WTC11 (cell line): Measurements from ENCODE around the gene RAB4A. TPM values are rescaled to one million over a fixed set of nuclear protein-coding genes. Genes with fewer than 3 reads are reported as not detected.

Experiments used
- ATAC-seq: fragments of 200-7000 bp; cut with Tn5 transposase; 2 replicates; pipeline ENCODE4 v1.10.0; 2021; ENCODE audit warnings: mild to moderate bottlenecking, moderate library complexity
- CTCF ChIA-PET: fragments of 300-600 bp; sonication (Branson Sonifier 250); formaldehyde crosslinking; loops from one replicate; lab custom pipeline; 2021; ENCODE audit warnings: antibody characterized with exemption; lab: Charles Lee
- POLR2A ChIA-PET: fragments of 350-600 bp; sonication (Branson Sonifier 250); formaldehyde crosslinking; loops from one replicate; lab custom pipeline; 2021; ENCODE audit warnings: antibody characterized with exemption; lab: Charles Lee
- DNase-seq: peaks from one replicate; pipeline ENCODE4 v3.0.0; 2021; ENCODE audit warnings: low spot score
- H3K27ac Mint-ChIP-seq: 2 replicates; pipeline ENCODE4 v1.8.0; 2021; ENCODE audit warnings: mixed read lengths
- H3K27me3 Mint-ChIP-seq: 2 replicates; pipeline ENCODE4 v1.8.0; 2021; ENCODE audit warnings: low read depth, mild to moderate bottlenecking, moderate library complexity, mixed read lengths
- H3K36me3 Mint-ChIP-seq: 2 replicates; pipeline ENCODE4 v1.8.0; 2021; ENCODE audit warnings: mixed read lengths
- H3K4me1 Mint-ChIP-seq: 2 replicates; pipeline ENCODE4 v1.8.0; 2022; ENCODE audit warnings: mixed read lengths
- H3K4me3 Mint-ChIP-seq: 2 replicates; pipeline ENCODE4 v1.8.0; 2021; ENCODE audit warnings: mild to moderate bottlenecking, moderate library complexity, mixed read lengths
- H3K9me3 Mint-ChIP-seq: 2 replicates; pipeline ENCODE4 v1.8.0; 2021; ENCODE audit warnings: mixed read lengths
- ATF1 ChIP-seq: sonication (generic); formaldehyde crosslinking; IDR thresholded peaks from 2 replicates; pipeline ENCODE4 v1.8.1; 2023; ENCODE audit warnings: mild to moderate bottlenecking, moderate library complexity, missing genetic modification reagents
- CREB1 ChIP-seq: sonication (generic); formaldehyde crosslinking; IDR thresholded peaks from 2 replicates; pipeline ENCODE4 v1.8.0; 2023; ENCODE audit warnings: mild to moderate bottlenecking, missing genetic modification reagents
- FOXP1 ChIP-seq: sonication (generic); formaldehyde crosslinking; IDR thresholded peaks from 2 replicates; pipeline ENCODE4 v1.8.0; 2022; ENCODE audit warnings: missing genetic modification reagents, mild to moderate bottlenecking, moderate library complexity, borderline replicate concordance
- GRHL2 ChIP-seq: fragments of 250-450 bp; sonication (Bioruptor Pico); IDR thresholded peaks from 2 replicates; pipeline ENCODE4 v1.8.0; 2022; ENCODE audit warnings: mild to moderate bottlenecking, moderate library complexity; ENCODE audit not compliant: insufficient replicate concordance, severe bottlenecking
- HMGXB4 ChIP-seq: sonication (generic); formaldehyde crosslinking; IDR thresholded peaks from 2 replicates; pipeline ENCODE4 v1.8.1; 2023; ENCODE audit warnings: mild to moderate bottlenecking, moderate library complexity, missing genetic modification reagents
- JAZF1 ChIP-seq: fragments of 250-450 bp; sonication (Bioruptor Pico); IDR thresholded peaks from 2 replicates; pipeline ENCODE4 v1.9.0; 2021; ENCODE audit warnings: moderate library complexity, mild to moderate bottlenecking, inconsistent platforms
- MLX ChIP-seq: sonication (generic); formaldehyde crosslinking; IDR thresholded peaks from 2 replicates; pipeline ENCODE4 v1.8.1; 2023; ENCODE audit warnings: mild to moderate bottlenecking, missing genetic modification reagents, moderate library complexity
- NFATC4 ChIP-seq: fragments of 250-450 bp; sonication (Bioruptor Pico); IDR thresholded peaks from 2 replicates; pipeline ENCODE4 v1.9.0; 2021; ENCODE audit warnings: mild to moderate bottlenecking
- OVOL2 ChIP-seq: fragments of 250-450 bp; sonication (Bioruptor Pico); IDR thresholded peaks from 2 replicates; pipeline ENCODE4 v1.9.0; 2021; ENCODE audit warnings: mild to moderate bottlenecking, borderline replicate concordance
- SMAD4 ChIP-seq: sonication (generic); formaldehyde crosslinking; IDR thresholded peaks from 2 replicates; pipeline ENCODE4 v1.8.0; 2022; ENCODE audit warnings: mild to moderate bottlenecking, missing genetic modification reagents
- TCF7 ChIP-seq: sonication (generic); formaldehyde crosslinking; IDR thresholded peaks from 2 replicates; pipeline ENCODE4 v1.8.0; 2022; ENCODE audit warnings: mild to moderate bottlenecking, low read depth, missing genetic modification reagents, moderate library complexity
- ZNF263 ChIP-seq: sonication (generic); formaldehyde crosslinking; IDR thresholded peaks from 2 replicates; pipeline ENCODE4 v1.8.1; 2022; ENCODE audit warnings: low read depth, mild to moderate bottlenecking, moderate library complexity, missing genetic modification reagents
- ZNF281 ChIP-seq: sonication (generic); formaldehyde crosslinking; IDR thresholded peaks from 2 replicates; pipeline ENCODE4 v1.8.0; 2023; ENCODE audit warnings: mild to moderate bottlenecking, missing genetic modification reagents
- ZNF396 ChIP-seq: fragments of 250-450 bp; sonication (Bioruptor Pico); IDR thresholded peaks from 2 replicates; pipeline ENCODE4 v1.8.0; 2021; ENCODE audit warnings: mild to moderate bottlenecking, moderate library complexity, borderline replicate concordance
- ZNF416 ChIP-seq: fragments of 250-450 bp; sonication (Bioruptor Pico); IDR thresholded peaks from 2 replicates; pipeline ENCODE4 v1.9.0; 2021; ENCODE audit warnings: mild to moderate bottlenecking, inconsistent platforms
- ZSCAN18 ChIP-seq: fragments of 250-450 bp; sonication (Bioruptor Pico); IDR thresholded peaks from 2 replicates; pipeline ENCODE4 v2.1.2; 2022; ENCODE audit warnings: mild to moderate bottlenecking, moderate library complexity
- total RNA-seq: library from RNA; stranded (reverse); gene quantifications from 3 replicates; pipeline ENCODE4 v1.2.3, GENCODE V29; 2021
- TF ChIP-seq, protein P1 (sequence below): sonication (generic); formaldehyde crosslinking; IDR thresholded peaks from 2 replicates; pipeline ENCODE4 v1.8.1; 2023; ENCODE audit warnings: mild to moderate bottlenecking, missing genetic modification reagents, borderline replicate concordance
- TF ChIP-seq, protein P2 (sequence below): sonication (generic); formaldehyde crosslinking; IDR thresholded peaks from 2 replicates; pipeline ENCODE4 v1.8.0; 2022; ENCODE audit warnings: mild to moderate bottlenecking, missing genetic modification reagents
- TF ChIP-seq, protein P3 (sequence below): sonication (generic); formaldehyde crosslinking; conservative IDR thresholded peaks from 2 replicates; pipeline ENCODE4 v1.8.1; 2023; ENCODE audit warnings: mild to moderate bottlenecking, low read depth, missing genetic modification reagents, moderate library complexity

RAB4A gene
- total RNA-seq, 1 experiment from 2014 or later = 67.9 TPM

- TF ChIP-seq ZSCAN18 (no peak), MLX (no peak), ZNF396 (CRISPR knock-in tag) (no peak), HMGXB4 (CRISPR knock-in tag) (no peak), ATF1 (CRISPR knock-in tag) (no peak), ZNF416 (CRISPR knock-in tag) (no peak)
- TF ChIP-seq, protein P1, sequence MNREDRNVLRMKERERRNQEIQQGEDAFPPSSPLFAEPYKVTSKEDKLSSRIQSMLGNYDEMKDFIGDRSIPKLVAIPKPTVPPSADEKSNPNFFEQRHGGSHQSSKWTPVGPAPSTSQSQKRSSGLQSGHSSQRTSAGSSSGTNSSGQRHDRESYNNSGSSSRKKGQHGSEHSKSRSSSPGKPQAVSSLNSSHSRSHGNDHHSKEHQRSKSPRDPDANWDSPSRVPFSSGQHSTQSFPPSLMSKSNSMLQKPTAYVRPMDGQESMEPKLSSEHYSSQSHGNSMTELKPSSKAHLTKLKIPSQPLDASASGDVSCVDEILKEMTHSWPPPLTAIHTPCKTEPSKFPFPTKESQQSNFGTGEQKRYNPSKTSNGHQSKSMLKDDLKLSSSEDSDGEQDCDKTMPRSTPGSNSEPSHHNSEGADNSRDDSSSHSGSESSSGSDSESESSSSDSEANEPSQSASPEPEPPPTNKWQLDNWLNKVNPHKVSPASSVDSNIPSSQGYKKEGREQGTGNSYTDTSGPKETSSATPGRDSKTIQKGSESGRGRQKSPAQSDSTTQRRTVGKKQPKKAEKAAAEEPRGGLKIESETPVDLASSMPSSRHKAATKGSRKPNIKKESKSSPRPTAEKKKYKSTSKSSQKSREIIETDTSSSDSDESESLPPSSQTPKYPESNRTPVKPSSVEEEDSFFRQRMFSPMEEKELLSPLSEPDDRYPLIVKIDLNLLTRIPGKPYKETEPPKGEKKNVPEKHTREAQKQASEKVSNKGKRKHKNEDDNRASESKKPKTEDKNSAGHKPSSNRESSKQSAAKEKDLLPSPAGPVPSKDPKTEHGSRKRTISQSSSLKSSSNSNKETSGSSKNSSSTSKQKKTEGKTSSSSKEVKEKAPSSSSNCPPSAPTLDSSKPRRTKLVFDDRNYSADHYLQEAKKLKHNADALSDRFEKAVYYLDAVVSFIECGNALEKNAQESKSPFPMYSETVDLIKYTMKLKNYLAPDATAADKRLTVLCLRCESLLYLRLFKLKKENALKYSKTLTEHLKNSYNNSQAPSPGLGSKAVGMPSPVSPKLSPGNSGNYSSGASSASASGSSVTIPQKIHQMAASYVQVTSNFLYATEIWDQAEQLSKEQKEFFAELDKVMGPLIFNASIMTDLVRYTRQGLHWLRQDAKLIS (CRISPR knock-in tag) = no peak
- TF ChIP-seq, protein P2, sequence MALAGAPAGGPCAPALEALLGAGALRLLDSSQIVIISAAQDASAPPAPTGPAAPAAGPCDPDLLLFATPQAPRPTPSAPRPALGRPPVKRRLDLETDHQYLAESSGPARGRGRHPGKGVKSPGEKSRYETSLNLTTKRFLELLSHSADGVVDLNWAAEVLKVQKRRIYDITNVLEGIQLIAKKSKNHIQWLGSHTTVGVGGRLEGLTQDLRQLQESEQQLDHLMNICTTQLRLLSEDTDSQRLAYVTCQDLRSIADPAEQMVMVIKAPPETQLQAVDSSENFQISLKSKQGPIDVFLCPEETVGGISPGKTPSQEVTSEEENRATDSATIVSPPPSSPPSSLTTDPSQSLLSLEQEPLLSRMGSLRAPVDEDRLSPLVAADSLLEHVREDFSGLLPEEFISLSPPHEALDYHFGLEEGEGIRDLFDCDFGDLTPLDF (CRISPR knock-in tag) = no peak
- no peak overlapping the region for H3K4me3 Mint-ChIP-seq
- CTCF ChIA-PET = no interaction called here
- POLR2A ChIA-PET = no interaction called here
- H3K27me3 Mint-ChIP-seq = peaks cover 27% of the 10 kb centered on the region
- no peak for ATAC-seq
- H3K27ac Mint-ChIP-seq = no peak overlapping the region
- peaks cover 34% of the 10 kb centered on the region for H3K4me1 Mint-ChIP-seq
- DNase-seq = no peak
- H3K36me3 Mint-ChIP-seq = peaks cover 9% of the 10 kb centered on the region; the same call in 1 of the 2 replicates
- H3K9me3 Mint-ChIP-seq = peaks cover 6% of the 10 kb centered on the region; the same call in 1 of the 2 replicates
Measured at GRCh38 chr1:229339086-229339485, 68.2 kb downstream of the RAB4A start.

DNA sequence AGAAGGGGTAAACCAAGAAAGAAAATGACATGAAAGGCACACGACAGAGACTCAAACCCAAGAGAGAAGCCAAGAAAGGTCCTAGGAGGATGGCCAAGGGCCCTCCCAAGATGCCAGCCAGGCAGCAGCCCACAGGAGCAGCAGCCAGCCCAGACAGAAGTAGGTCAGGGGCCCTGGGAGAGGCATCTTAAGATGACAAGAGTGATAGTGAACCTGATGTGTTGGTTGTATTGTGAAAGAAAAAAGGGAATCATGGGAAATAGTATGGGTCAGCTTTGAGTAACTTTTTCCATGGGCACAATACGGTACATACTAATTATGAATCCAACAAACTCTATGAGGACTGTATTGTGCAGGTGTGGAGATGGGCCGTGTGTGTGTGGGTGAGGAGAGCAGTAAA is 68.6 kb downstream of the RAB4A start:
- no peak overlapping the region for H3K27ac Mint-ChIP-seq
- peaks cover 3% of the 10 kb centered on the region for H3K9me3 Mint-ChIP-seq
- ATAC-seq (no peak), DNase-seq (no peak)
- ChIA-PET POLR2A (no interaction called here), CTCF (no interaction called here)
- H3K27me3 Mint-ChIP-seq = peaks cover 31% of the 10 kb centered on the region
- peak overlapping the region; percentile 1; the same call in 1 of the 2 replicates for H3K4me3 Mint-ChIP-seq
- peaks cover 34% of the 10 kb centered on the region for H3K4me1 Mint-ChIP-seq
- H3K36me3 Mint-ChIP-seq = peaks cover 6% of the 10 kb centered on the region; the same call in 1 of the 2 replicates
- no peak for TF ChIP-seq CREB1 (CRISPR knock-in tag)
- TF ChIP-seq ZNF263 = no peak
- TF ChIP-seq JAZF1 (CRISPR knock-in tag) = no peak
- TF ChIP-seq GRHL2 (CRISPR knock-in tag) = no peak
- TF ChIP-seq FOXP1 (CRISPR knock-in tag) = no peak
- TF ChIP-seq TCF7 (CRISPR knock-in tag) = no peak
- no peak for TF ChIP-seq ZNF416 (CRISPR knock-in tag)
- TF ChIP-seq, protein P3, sequence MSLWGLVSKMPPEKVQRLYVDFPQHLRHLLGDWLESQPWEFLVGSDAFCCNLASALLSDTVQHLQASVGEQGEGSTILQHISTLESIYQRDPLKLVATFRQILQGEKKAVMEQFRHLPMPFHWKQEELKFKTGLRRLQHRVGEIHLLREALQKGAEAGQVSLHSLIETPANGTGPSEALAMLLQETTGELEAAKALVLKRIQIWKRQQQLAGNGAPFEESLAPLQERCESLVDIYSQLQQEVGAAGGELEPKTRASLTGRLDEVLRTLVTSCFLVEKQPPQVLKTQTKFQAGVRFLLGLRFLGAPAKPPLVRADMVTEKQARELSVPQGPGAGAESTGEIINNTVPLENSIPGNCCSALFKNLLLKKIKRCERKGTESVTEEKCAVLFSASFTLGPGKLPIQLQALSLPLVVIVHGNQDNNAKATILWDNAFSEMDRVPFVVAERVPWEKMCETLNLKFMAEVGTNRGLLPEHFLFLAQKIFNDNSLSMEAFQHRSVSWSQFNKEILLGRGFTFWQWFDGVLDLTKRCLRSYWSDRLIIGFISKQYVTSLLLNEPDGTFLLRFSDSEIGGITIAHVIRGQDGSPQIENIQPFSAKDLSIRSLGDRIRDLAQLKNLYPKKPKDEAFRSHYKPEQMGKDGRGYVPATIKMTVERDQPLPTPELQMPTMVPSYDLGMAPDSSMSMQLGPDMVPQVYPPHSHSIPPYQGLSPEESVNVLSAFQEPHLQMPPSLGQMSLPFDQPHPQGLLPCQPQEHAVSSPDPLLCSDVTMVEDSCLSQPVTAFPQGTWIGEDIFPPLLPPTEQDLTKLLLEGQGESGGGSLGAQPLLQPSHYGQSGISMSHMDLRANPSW = no peak
- no peak for TF ChIP-seq ZNF281 (CRISPR knock-in tag)
- no peak for TF ChIP-seq OVOL2 (CRISPR knock-in tag)
- TF ChIP-seq NFATC4 (CRISPR knock-in tag) = no peak
- no peak for TF ChIP-seq SMAD4 (CRISPR knock-in tag)
